Measurements from ENCODE around the gene TP53RK.
A peak's percentile ranks its signal among the peaks of the same experiment; 100 is the strongest.

The TP53RK gene

DNA sequence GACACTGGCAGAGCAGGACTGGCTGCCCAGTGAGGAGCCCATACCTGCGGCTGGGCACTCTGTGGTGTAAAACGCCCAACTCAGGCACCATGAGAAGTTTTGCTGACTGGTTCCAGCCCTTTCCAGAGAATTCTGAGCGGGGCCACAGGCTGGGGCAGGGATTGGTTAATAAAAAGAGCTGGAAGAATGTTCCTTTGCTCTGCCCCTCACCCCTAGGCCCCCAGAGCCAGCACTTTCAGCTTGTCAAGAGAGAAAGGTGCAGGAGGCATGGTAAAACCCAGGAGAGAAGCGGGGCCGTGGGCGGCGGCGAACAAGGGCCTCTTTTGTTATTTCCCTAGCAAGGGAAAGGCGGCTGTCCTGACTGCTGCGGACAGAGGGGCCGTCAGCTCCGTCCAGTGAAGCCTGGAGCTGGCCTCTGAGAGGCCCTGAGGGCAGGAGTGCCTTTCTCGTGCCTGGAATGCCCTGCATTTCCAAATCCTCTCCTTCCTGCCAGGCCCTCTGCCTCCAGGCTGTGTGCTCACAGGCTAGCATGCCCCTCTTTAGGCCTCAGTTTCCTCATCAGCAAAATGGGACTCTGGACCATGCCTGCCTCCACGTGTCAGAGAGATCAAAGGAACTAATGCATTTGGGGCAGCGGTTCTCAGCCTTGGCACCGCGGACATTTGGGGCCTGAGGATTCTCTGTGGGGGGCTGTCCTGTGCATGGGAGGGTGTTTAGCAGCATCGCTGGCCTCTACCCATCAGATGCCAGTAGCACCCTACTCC lies 50.9 kb downstream of the TP53RK start:
- DNase-seq: no peak

DNA sequence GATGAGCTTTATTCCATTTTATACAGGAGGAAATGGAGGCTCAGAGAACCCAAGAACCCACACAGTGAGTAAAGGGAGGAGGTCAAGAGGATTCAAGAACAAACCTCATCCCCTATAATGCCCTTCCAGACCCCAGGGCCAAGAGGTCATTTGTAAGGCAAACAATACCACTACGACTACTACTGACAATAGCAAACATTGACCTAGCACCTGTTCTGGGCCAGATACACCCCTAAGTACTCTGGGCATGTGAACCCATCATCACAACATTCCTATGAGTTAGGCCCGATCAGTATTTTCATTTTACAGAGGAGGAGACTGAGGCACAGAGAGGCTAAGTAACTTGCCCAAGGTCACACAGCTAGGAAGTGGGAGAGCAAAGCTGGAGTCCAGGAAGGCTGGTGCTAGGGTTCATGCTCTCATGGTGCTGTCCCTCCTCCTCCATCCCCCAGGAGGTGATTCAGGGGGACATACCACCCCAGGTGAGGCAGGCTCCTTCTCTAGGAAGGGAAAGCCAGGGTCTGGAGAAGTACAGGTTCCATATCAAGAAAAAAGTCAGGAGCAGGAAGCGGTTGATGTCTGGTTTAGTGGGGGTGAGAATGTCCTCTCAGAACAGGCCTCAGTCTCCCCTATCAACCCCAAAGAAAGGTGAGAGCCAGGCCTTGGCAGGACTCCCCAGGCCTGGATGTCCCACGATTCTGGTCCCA lies 51.7 kb downstream of the TP53RK start:
- DNase-seq: no peak

DNA sequence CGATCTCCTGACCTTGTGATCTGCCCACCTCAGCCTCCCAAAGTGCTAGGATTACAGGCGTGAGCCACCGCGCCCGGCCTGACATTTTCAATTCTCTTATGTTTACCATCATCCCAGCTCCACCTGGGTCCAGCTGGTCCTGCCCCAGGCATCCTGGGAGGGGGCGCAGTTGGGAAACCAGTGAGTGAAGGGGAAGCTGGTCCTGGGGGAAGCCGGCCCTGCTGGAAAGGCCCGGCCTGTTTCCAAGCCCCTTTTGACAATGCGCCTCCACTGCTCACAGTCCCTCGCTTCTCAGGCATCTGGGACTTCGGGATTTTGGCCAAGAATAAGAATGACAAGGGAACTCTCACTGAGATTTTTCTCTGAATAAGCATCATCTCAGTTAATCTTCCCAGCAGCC lies 52.2 kb downstream of the TP53RK start:
- DNase-seq: no peak

DNA sequence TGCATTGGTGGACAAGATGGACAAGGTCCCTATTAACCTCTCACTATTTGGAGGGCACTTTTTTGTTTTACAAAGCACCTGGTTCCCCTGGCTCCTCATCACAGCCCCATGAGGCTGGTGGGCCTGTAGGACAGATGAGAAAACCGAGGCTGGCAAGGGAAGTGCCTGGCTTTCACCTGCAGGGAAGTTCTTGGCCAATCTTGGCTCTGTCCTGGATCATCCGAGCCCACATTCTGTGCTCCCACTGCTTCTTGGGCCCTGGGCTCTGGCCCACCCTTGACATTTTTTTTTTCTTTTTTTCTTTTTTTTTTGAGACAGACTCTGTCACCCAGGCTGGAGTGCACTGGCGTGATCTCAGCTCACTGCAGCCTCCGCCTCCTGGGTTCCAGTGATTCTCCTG lies 52.7 kb downstream of the TP53RK start:
- no peak for DNase-seq

DNA sequence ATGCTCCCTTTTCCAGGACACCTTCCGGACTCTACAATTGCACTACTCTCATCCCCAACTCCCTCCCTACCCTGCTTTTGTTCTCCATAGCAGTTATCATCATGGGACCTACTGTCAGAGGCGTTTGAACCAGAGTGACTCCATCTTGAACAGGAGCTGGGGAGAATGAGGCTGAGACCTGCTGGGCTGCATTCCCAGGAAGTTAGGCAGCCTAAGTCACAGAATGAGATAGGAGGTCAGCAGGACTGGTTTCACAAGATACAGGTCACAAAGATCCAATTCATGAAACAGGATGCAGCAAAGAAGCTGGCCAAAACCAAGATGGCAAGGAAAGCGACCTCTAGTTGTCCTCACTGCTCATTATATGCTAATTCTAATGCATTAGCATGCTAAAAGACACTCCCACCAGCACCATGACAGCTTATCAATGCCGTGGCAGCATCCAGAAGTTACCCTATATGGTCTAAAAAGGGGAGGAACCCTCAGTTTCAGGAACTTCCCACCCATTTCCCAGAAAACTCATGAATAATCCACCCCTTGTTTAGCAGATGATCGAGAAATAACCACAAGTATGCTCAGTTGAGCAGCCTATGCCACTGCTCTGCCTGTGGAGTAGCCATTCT lies 53.6 kb downstream of the TP53RK start:
- DNase-seq: peak in 1 of 4 experiments; percentile 6

DNA sequence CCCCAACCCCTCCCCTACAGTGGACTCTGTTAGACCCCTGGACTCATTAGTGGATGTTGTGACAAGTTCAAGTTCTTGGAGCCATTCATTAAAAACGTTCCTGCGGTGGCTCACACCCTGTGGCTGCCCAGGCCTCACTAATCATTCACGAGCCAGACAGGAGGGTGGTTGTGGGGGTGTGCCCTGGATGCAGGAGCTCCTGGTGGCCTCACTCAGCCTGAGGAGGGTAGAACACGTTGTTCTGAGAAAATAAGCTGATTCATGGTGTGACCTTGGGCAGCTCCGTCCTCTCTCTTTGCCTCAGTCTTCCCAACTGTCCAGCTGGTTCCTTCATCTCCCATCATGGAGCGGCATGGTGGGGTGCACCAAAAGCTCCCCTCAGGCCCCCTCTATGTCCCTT lies 54.7 kb downstream of the TP53RK start:
- DNase-seq: no peak
